ENCODE measurements around the gene RAD51AP2. TPM values are rescaled to one million over a fixed set of nuclear protein-coding genes. Genes with fewer than 3 reads are reported as not detected.

RAD51AP2 gene
- total and polyA plus RNA-seq, 2 of the 8 experiments (the other 6 are each of a cell fraction or from before 2014, with no cell fraction given): 0.02 to 0.20 TPM

- TF ChIP-seq CHD7 (IDR thresholded peaks at IDR 0.05; ENCODE audit: insufficient replicate concordance, low read length): no peak
- no peak for TF ChIP-seq BACH1 (IDR thresholded peaks at IDR 0.05; ENCODE audit: low read length)
- TF ChIP-seq KDM1A (IDR thresholded peaks at IDR 0.05; ENCODE audit: borderline replicate concordance, low read length): no peak
- TF ChIP-seq HDAC6 (IDR thresholded peaks at IDR 0.05; ENCODE audit: low read depth, low read length): no peak
- no peak for TF ChIP-seq CHD1 (IDR thresholded peaks at IDR 0.05; ENCODE audit: low read depth, low read length)
- TF ChIP-seq ZNF274 (IDR thresholded peaks at IDR 0.05; ENCODE audit: borderline replicate concordance, extremely low read depth, low read length): no peak
- no peak for TF ChIP-seq SP1 (IDR thresholded peaks at IDR 0.05; ENCODE audit: low read depth, low read length)
- no peak for TF ChIP-seq NANOG (IDR thresholded peaks at IDR 0.05; ENCODE audit: insufficient read depth, low read depth, low read length, poor library complexity, severe bottlenecking)
- TF ChIP-seq TCF12 (IDR thresholded peaks at IDR 0.05; ENCODE audit: low read depth, low read length): no peak
- no peak for TF ChIP-seq POLR2A (IDR thresholded peaks at IDR 0.05; ENCODE audit: control extremely low read depth in 1 of 2, low read depth in 2 of 2, low read length in 2 of 2)
- no peak for TF ChIP-seq RAD21 (IDR thresholded peaks at IDR 0.05 in 1 of 2, conservative IDR thresholded peaks at IDR 0.05 in 1 of 2; ENCODE audit: low read depth in 2 of 2, low read length in 2 of 2)
Measured at GRCh38 chr2:17475286-17475685, 43.0 kb downstream of the RAD51AP2 start (continued).

Data from H1 (cell line).